HG03432 (cell line): ENCODE data around the gene TMED5.

Experiments used
- ATAC-seq: cut with Tn5 transposase; IDR thresholded peaks from one replicate; pipeline ENCODE4 v1.9.1; 2021; ENCODE audit warnings: mild to moderate bottlenecking, moderate library complexity; ENCODE audit not compliant: unreplicated experiment

Gene TMED5

GRCh38 chr1:93124556-93125355 lies 55.5 kb downstream of the TMED5 start:
- no peak for ATAC-seq

DNA sequence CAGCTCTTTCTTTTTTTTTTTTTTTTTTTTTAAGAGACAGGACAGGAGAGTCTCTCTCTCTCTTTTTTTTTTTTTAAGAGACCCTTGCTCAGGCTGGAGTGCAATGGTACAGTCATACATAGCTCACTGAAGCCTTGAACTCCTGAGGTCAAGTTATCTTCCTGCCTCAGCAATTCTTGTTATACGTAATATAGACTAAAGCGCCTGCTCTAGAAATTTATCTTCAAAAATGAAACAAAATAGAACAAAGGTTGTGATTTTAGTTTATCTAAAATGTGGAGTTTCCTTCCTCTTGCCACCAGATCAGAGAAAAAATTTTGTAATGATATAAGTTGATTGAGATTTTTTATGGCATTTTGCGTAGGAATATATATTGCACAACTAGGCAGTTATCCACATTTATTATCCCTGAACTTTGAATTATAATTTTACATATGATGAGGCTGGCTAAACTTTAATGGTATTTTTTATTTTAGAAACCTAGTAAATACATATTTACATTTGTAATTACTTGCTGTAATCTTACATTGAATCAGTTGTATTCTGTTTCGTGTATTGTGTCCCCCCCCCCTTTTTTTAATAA lies 56.9 kb downstream of the TMED5 start:
- no peak for ATAC-seq

DNA sequence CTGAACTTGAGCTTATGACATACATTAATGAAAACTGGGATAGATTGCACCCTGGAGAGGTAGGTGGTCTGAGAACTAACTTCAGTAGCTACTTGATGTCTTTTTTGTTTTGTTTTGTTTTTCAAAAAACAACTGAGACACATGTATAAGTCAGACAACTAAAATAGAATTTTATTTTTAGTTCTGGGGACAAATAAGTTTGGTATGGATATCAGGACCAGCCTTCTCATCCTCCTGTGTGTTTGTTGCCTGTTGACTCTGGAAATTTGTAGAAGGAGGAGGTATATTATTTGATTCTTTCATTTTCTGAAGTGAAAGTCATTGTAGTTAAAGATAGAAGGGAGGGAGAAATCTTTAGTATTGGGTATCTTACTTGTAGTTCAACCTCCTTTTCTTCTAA lies 59.6 kb downstream of the TMED5 start:
- ATAC-seq: no peak

- no peak for ATAC-seq
Observed at GRCh38 chr1:93114391-93114790, 65.8 kb downstream of the TMED5 start.

DNA sequence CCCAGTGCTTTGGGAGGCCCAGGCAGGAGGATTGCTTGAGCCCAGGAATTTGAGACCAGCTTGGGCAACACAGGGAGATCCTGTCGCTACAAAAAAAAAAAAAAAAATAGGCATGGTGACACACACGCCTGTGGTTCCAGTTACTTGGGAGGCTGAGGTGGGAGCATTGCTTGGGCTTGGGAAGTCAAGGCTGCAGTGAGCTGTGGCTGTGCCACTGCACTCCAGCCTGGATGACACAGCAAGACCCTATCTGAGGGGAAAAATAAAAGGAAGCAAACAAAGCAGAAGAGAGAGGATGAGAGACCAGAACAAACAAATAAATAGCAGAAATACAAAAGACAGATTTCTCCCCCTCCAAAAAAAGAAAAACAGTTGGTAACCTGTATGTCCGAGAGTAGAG lies 67.1 kb downstream of the TMED5 start:
- no peak for ATAC-seq

DNA sequence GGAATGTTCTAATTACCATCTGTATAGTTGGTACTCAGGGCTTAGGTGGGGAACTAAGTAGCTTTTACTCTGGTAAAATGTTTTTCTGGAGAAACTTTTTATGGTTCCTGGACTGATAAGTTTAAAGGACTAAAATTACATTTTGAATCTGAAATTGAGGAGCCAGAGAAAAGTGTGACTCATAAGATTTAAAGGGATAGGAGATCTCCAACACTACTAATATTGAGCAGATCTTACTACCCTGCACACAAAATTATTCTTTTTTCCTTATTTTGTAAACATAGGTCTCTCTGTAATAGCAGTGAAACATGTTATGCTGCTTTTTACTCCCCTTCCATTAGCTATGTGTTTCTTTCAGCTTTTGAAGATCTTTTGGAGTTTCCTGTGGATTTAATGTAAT lies 68.7 kb downstream of the TMED5 start:
- ATAC-seq: no peak

- no peak for ATAC-seq
Observed at GRCh38 chr1:93111065-93111464, 69.1 kb downstream of the TMED5 start.

DNA sequence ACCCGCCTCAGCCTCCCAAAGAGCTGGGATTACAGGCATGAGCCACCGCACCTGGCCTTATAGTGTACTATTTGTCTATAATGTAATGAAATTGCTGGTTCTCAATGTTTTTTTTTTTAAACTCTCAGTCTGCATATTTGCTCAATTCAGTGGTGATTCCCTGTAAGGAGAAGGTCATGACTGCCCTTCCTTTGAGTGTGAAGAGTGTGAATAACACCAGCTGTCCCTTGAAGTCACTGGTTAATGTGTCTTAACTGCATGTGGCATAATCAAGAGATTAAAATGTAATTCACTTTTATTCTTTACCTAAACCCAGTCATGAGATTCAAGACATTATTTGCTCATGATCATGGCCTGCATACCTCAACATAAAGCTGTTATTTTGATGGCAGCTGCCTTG lies 70.6 kb downstream of the TMED5 start:
- no peak for ATAC-seq

- no peak for ATAC-seq
Observed at GRCh38 chr1:93108335-93108734, 71.9 kb downstream of the TMED5 start.

DNA sequence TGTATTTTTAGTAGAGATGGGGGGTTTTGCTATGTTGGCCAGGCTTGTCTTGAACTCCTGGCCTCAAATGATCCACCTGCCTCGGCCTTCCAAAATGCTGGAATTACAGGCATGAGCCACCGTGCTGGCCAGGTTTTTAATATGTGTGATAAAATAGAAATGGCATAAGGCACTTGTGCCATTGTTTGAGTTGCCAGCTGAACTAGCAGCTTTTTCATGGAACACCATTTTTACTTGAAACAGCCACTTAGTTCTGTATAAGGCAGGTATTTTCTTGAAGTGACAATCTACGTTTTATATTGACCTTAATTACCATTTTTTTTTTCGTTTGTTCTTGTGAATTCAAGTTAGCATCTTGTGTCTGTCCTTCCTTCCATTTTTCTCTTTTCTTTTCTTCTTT lies 72.8 kb downstream of the TMED5 start:
- no peak for ATAC-seq

DNA sequence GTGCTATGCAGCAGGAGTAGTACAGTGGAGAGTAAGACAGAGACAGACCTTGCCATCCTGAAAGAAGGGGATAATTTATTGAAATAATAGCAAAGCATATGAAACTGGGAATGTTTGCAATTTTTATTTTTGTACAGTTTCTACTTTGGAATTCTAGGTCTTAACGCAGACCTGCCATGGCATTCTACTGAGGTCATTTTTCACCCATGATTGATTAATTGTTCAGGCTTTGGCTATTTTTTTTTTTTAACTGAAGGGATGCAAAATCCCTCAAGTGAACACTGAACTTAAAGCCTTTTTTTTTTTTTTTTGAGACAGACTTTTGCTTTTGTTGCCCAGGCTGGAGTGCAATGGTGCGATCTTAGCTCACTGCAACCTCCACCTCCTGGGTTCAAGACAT lies 74.0 kb downstream of the TMED5 start:
- ATAC-seq: no peak

- ATAC-seq: no peak
Observed at GRCh38 chr1:93102142-93102541, 78.1 kb downstream of the TMED5 start.
